ENCODE data around the gene CDK6. TPM values are rescaled to one million over a fixed set of nuclear protein-coding genes. Genes with fewer than 3 reads are reported as not detected.

CDK6 gene
- total and polyA plus RNA-seq, 10 of the 15 experiments (the other 5 are each of a cell fraction or from before 2014, with no cell fraction given): 8.0 to 118 (median 45.8) TPM

- TF ChIP-seq NKRF (conservative IDR thresholded peaks at IDR 0.05): no peak
- no peak for TF ChIP-seq NR2C1 (IDR thresholded peaks at IDR 0.05)
- TF ChIP-seq RB1 (IDR thresholded peaks at IDR 0.05; ENCODE audit: borderline replicate concordance): no peak
- TF ChIP-seq IKZF1 (conservative IDR thresholded peaks at IDR 0.05): peak; percentile 92
- peak; percentile 83 for TF ChIP-seq PML (IDR thresholded peaks at IDR 0.05; ENCODE audit: low read length)
- no peak for TF ChIP-seq NR2C2 (IDR thresholded peaks at IDR 0.05; ENCODE audit: borderline replicate concordance, control insufficient read depth, insufficient read length, low read depth)
- TF ChIP-seq BRCA1 (IDR thresholded peaks at IDR 0.05; ENCODE audit: low read depth, low read length): no peak
- TF ChIP-seq KLF5 (IDR thresholded peaks at IDR 0.05; ENCODE audit: partially characterized antibody): peak; percentile 29
- peak; percentile 81 for TF ChIP-seq ZNF687 (IDR thresholded peaks at IDR 0.05)
- 0 out of 4 replicates have a peak, but pooled peaks of 1 of the 2 experiments have one; percentile 51 for TF ChIP-seq SRF (IDR thresholded peaks at IDR 0.05; ENCODE audit: low read depth in 2 of 2, low read length in 2 of 2)
- TF ChIP-seq TARDBP (IDR thresholded peaks at IDR 0.05; ENCODE audit: borderline replicate concordance): no peak
- TF ChIP-seq RELB (IDR thresholded peaks at IDR 0.05; ENCODE audit: low read depth): peak; percentile 85
- no peak for TF ChIP-seq HCFC1 (IDR thresholded peaks at IDR 0.05; ENCODE audit: low read length)
- TF ChIP-seq CBX5 (IDR thresholded peaks at IDR 0.05; ENCODE audit: low read depth): peak; percentile 83; the same call in 1 of the 2 replicates
- no peak for TF ChIP-seq SREBF2 (IDR thresholded peaks at IDR 0.05; ENCODE audit: low read length)
- TF ChIP-seq RAD21 (IDR thresholded peaks at IDR 0.05; ENCODE audit: insufficient read depth, low read depth, low read length): no peak
- TF ChIP-seq CBFB (IDR thresholded peaks at IDR 0.05; ENCODE audit: low read depth): peak; percentile 41; the same call in 1 of the 2 replicates
These were observed 26.4 kb downstream of the CDK6 start (continued) for GRCh38 chr7:92809760-92810573.

Measured in GM12878 (cell line).